Measurements from ENCODE around the gene PTPRN2.

GRCh38 chr7:158228986-158229385 lies 358.6 kb downstream of the PTPRN2 start:
- TF ChIP-seq CTCF (IDR thresholded peaks at IDR 0.05) (no peak), POLR2A (IDR thresholded peaks at IDR 0.05) (no peak), EP300 (IDR thresholded peaks at IDR 0.05) (no peak)
